HepG2 (cell line): ENCODE measurements around the gene NAV3. TPM values are rescaled to one million over a fixed set of nuclear protein-coding genes. Genes with fewer than 3 reads are reported as not detected.

Source experiments
- ATAC-seq: fragments of 200-7000 bp; cut with Tn5 transposase; 3 replicates; pipeline ENCODE4 v1.9.1; 2020; ENCODE audit warnings: mild to moderate bottlenecking, moderate library complexity
- BruUV-seq: library from RNA; stranded (reverse); fragments of 400-500 nt; replicated peaks from 2 replicates; lab custom pipeline; 2021; lab: Mats Ljungman, UMichigan
- CTCF ChIA-PET: fragments of 300-600 bp; formaldehyde crosslinking; extraction: SDS; loops from one replicate; lab custom pipeline; 2021; ENCODE audit warnings: low total read pairs, inconsistent platforms, low intra/inter-chr PET ratio; lab: Yijun Ruan, JAX
- POLR2A ChIA-PET: fragments of 350-600 bp; sonication (Branson Sonifier 250); formaldehyde crosslinking; loops from one replicate; lab custom pipeline; 2020; ENCODE audit warnings: antibody characterized with exemption, inconsistent platforms; lab: Yijun Ruan, JAX
- DNase-seq: peaks from one replicate; pipeline ENCODE4 v3.0.0-alpha.2; 2015; ENCODE audit warnings: low spot score
- FAIRE-seq: peaks from 3 replicates; lab custom pipeline; 2011; peaks lifted over from hg19 to GRCh38; lab: Jason Lieb, UNC
- H2AFZ ChIP-seq: one replicate; pipeline ENCODE4 v1.6.1; 2011; ENCODE audit warnings: low read length, inconsistent platforms
- H3K27ac ChIP-seq: fragments of 300-600 bp; 3 replicates; pipeline ENCODE4 v1.8.0; 2011; ENCODE audit warnings: mixed run types, mild to moderate bottlenecking, mixed read lengths, low read length, inconsistent platforms; ENCODE audit not compliant: insufficient read depth; ENCODE audit errors: extremely low read length
- H3K27me3 ChIP-seq, 2 experiments: fragments of 200-600 bp in 1 of 2; 2 replicates in 1 of 2; 3 replicates in 1 of 2; pipeline versions ENCODE4 v1.6.0 to v1.8.0; 2011; ENCODE audit warnings: low read length in 2 of 2, mild to moderate bottlenecking in 2 of 2, moderate library complexity in 2 of 2, inconsistent platforms in 1 of 2; ENCODE audit not compliant: insufficient read depth in 2 of 2, control insufficient read depth in 1 of 2
- H3K36me3 ChIP-seq, 2 experiments: fragments of 200-600 bp in 1 of 2; replicated peaks in 1 of 2; 2 replicates in 1 of 2; 3 replicates in 1 of 2; pipeline versions ENCODE4 v1.5.1 to v1.8.0; 2011; ENCODE audit warnings: low read length in 2 of 2, inconsistent platforms in 1 of 2; ENCODE audit not compliant: insufficient read depth in 2 of 2, control insufficient read depth in 1 of 2
- H3K4me1 ChIP-seq: 2 replicates; pipeline ENCODE4 v1.5.1; 2012; ENCODE audit warnings: low read length, inconsistent platforms; ENCODE audit not compliant: insufficient read depth
- H3K4me2 ChIP-seq: 2 replicates; pipeline ENCODE4 v1.6.0; 2011; ENCODE audit warnings: low read depth, low read length, inconsistent platforms
- H3K4me3 ChIP-seq, 3 experiments: fragments of 200-600 bp in 1 of 3; sonication (generic), shearing (Covaris generic) in 1 of 3; replicated peaks in 1 of 3; 2 replicates each; pipeline ENCODE4 v1.5.1; 2011 to 2016; ENCODE audit warnings: low read length in 3 of 3, inconsistent platforms in 2 of 3, low read depth in 2 of 3, mild to moderate bottlenecking in 2 of 3, control low read depth in 1 of 3, mixed read lengths in 1 of 3; ENCODE audit not compliant: insufficient read depth in 1 of 3
- H3K79me2 ChIP-seq: one replicate; pipeline ENCODE4 v1.6.1; 2011; ENCODE audit warnings: low read length, inconsistent platforms; ENCODE audit not compliant: insufficient read depth
- H3K9ac ChIP-seq: 2 replicates; pipeline ENCODE4 v1.6.0; 2011; ENCODE audit warnings: mild to moderate bottlenecking, low read depth, low read length, inconsistent platforms; ENCODE audit not compliant: insufficient read depth
- H3K9me3 ChIP-seq: 2 replicates; pipeline ENCODE4 v1.5.1; 2012; ENCODE audit warnings: mild to moderate bottlenecking, low read length
- H4K20me1 ChIP-seq: 2 replicates; pipeline ENCODE4 v1.6.0; 2011; ENCODE audit warnings: inconsistent platforms, mild to moderate bottlenecking, low read length, moderate library complexity; ENCODE audit not compliant: insufficient read depth
- CEBPZ ChIP-seq: IDR thresholded peaks from 2 replicates; pipeline ENCODE4 v1.6.1; 2012; ENCODE audit warnings: low read length, improper control_type of control experiment
- DMTF1 ChIP-seq: sonication (generic); formaldehyde crosslinking; IDR thresholded peaks from 2 replicates; pipeline ENCODE4 v1.4.0; 2020; ENCODE audit warnings: mild to moderate bottlenecking, missing genetic modification reagents
- FOXA1 ChIP-seq, 2 experiments: fragments of 450-650 bp in 1 of 2; sonication (generic) in 1 of 2; formaldehyde crosslinking in 1 of 2; IDR thresholded peaks; 2 replicates each; pipeline versions ENCODE4 v1.4.0 to v1.6.1; 2016 to 2020; ENCODE audit warnings: missing genetic modification reagents in 1 of 2
- FOXM1 ChIP-seq: sonication (generic); formaldehyde crosslinking; IDR thresholded peaks from 2 replicates; pipeline ENCODE4 v1.5.0; 2020; ENCODE audit warnings: missing genetic modification reagents
- ZBTB44 ChIP-seq: sonication (generic); formaldehyde crosslinking; IDR thresholded peaks from 2 replicates; pipeline ENCODE4 v1.4.0; 2020; ENCODE audit warnings: missing genetic modification reagents
- ZC3H13 ChIP-seq: sonication (generic); formaldehyde crosslinking; IDR thresholded peaks from 2 replicates; pipeline ENCODE4 v1.8.1; 2023; ENCODE audit warnings: mild to moderate bottlenecking, missing genetic modification reagents, moderate library complexity
- ZGPAT ChIP-seq: IDR thresholded peaks from 2 replicates; pipeline ENCODE4 v1.6.1; 2016; ENCODE audit warnings: mild to moderate bottlenecking
- ZNF609 ChIP-seq: sonication (generic); formaldehyde crosslinking; IDR thresholded peaks from 2 replicates; pipeline ENCODE4 v1.4.0; 2020; ENCODE audit warnings: mild to moderate bottlenecking, missing genetic modification reagents, borderline replicate concordance
- WGBS: methylation state at CpG from one replicate; pipeline ENCODE4 v1.1.6; 2017; ENCODE audit warnings: low lambda C conversion rate; 5-methylcytosine and 5-hydroxymethylcytosine counted together
- in situ Hi-C: cut with HindIII; loops from 2 replicates; pipeline ENCODE4 v1.10.0; 2017; ENCODE audit warnings: low pct_unique_long_range_greater_than_20kb; ENCODE audit not compliant: extremely low pct_ligation_motif_present
- intact Hi-C: fragments of 100-400 bp; cut with micrococcal nuclease; formaldehyde crosslinking; loops from one replicate; pipeline ENCODE4 v1.10.0; 2022; ENCODE audit not compliant: unreplicated experiment
- polyA plus RNA-seq, 8 experiments: library from polyadenylated mRNA; depleted of rRNA in 3 of 8; stranded (reverse) in 7 of 8; unstranded in 1 of 8; fragments of >200 nt; fragmentation: Illumina TruSeq in 4 of 8; extraction: Trizol in 4 of 8; gene quantifications; 2 replicates each; pipeline versions ENCODE4 v1.2.1 to v1.2.3, GENCODE V29; 2011 to 2016; ENCODE audit warnings: low read depth in 4 of 8, missing spikeins in 1 of 8, mixed read lengths in 1 of 8; ENCODE audit not compliant: insufficient read depth in 1 of 8
- total RNA-seq, 5 experiments: library from RNA; depleted of rRNA; stranded (reverse); fragments of >200 nt; fragmentation: Illumina TruSeq; extraction: Trizol; gene quantifications; 2 replicates each; pipeline ENCODE4 v1.2.3, GENCODE V29; 2016; ENCODE audit warnings: low read depth in 1 of 5

The NAV3 gene
- total and polyA plus RNA-seq, 2 of the 13 experiments (the other 11 are each of a cell fraction or from before 2014, with no cell fraction given) = 0.01 to 0.18 TPM

- POLR2A ChIA-PET = no interaction called here
- intact Hi-C loops = no loop called here
- DNase-seq = no peak
Observed at GRCh38 chr12:77940011-77940423, 109.3 kb downstream of the NAV3 start.

More at GRCh38 chr12:77940011-77940423, 109.3 kb downstream of the NAV3 start:
- Histone ChIP-seq H3K4me3 (no peak overlapping the region), H3K27ac (no peak overlapping the region), H3K36me3 (no peaks in the 10 kb centered on the region), H3K27me3 (no peaks in the 10 kb centered on the region), H4K20me1 (no peaks in the 10 kb centered on the region), H3K9me3 (no peaks in the 10 kb centered on the region), H3K79me2 (no peaks in the 10 kb centered on the region), H3K9ac (no peak overlapping the region), H3K4me2 (no peak overlapping the region), H3K4me1 (no peaks in the 10 kb centered on the region), H2AFZ (no peak overlapping the region)
- ATAC-seq (no peak), FAIRE-seq (no peak)
- CTCF ChIA-PET = no interaction called here
- TF ChIP-seq DMTF1 (CRISPR knock-in tag) (no peak), ZNF609 (CRISPR knock-in tag) (no peak), FOXM1 (CRISPR knock-in tag) (no peak), CEBPZ (no peak), ZGPAT (CRISPR knock-in tag) (no peak), FOXA1 (IDR thresholded peaks at IDR 0.05) (no peak), FOXA1 (CRISPR knock-in tag; IDR thresholded peaks at IDR 0.05) (no peak), ZBTB44 (CRISPR knock-in tag) (no peak), ZC3H13 (CRISPR knock-in tag) (no peak)
- in situ Hi-C loops = no loop called here
- BruUV-seq = no TSS peak
- WGBS = 9% methylated on average over 1 of the region's 1 CpG
